GM23338 (cell line): ENCODE measurements around the gene RNF44.

Experiments used
- CREB1 ChIP-seq: fragments of 250-450 bp; sonication (Bioruptor Pico); IDR thresholded peaks from 2 replicates; pipeline ENCODE4 v1.5.0; 2020; ENCODE audit warnings: low read depth, mild to moderate bottlenecking, moderate library complexity
- EZH2 ChIP-seq: fragments of 200-600 bp; sonication (generic); IDR thresholded peaks from one replicate; pipeline ENCODE4 v1.8.0; 2017; ENCODE audit warnings: antibody characterized with exemption, mild to moderate bottlenecking, low read depth; ENCODE audit not compliant: unreplicated experiment
- EZH2phosphoT487 ChIP-seq: fragments of 200-600 bp; sonication (generic); IDR thresholded peaks from one replicate; pipeline ENCODE4 v1.8.1; 2018; ENCODE audit warnings: antibody characterized with exemption; ENCODE audit not compliant: unreplicated experiment
- POLR2AphosphoS5 ChIP-seq: IDR thresholded peaks from 2 replicates; pipeline ENCODE4 v1.6.1; 2016; ENCODE audit warnings: antibody characterized with exemption, low read depth
- ZNF331 ChIP-seq: fragments of 250-450 bp; sonication (Bioruptor Pico); IDR thresholded peaks from 2 replicates; pipeline ENCODE4 v1.5.0; 2020; ENCODE audit warnings: low read depth, mild to moderate bottlenecking, moderate library complexity
- TF ChIP-seq, protein P1 (sequence below), 2 experiments: fragments of 200-600 bp in 1 of 2; sonication (generic) in 1 of 2; conservative IDR thresholded peaks; 2 replicates each; pipeline versions ENCODE4 v1.5.1 to v1.6.1; 2016 to 2017; ENCODE audit warnings: antibody characterized with exemption in 2 of 2, low read depth in 2 of 2, mild to moderate bottlenecking in 2 of 2, moderate library complexity in 1 of 2
- TF ChIP-seq, protein P2 (sequence below): IDR thresholded peaks from one replicate; pipeline ENCODE4 v1.6.1; 2018; ENCODE audit warnings: antibody characterized with exemption; ENCODE audit not compliant: unreplicated experiment
- TF ChIP-seq, protein P3 (sequence below): IDR thresholded peaks from 2 replicates; pipeline ENCODE4 v1.6.1; 2016; ENCODE audit warnings: antibody characterized with exemption
- TF ChIP-seq, protein P4 (sequence below): fragments of 250-450 bp; sonication (Bioruptor Pico); IDR thresholded peaks from 2 replicates; pipeline ENCODE4 v1.5.0; 2020; ENCODE audit warnings: mild to moderate bottlenecking, moderate library complexity

DNA sequence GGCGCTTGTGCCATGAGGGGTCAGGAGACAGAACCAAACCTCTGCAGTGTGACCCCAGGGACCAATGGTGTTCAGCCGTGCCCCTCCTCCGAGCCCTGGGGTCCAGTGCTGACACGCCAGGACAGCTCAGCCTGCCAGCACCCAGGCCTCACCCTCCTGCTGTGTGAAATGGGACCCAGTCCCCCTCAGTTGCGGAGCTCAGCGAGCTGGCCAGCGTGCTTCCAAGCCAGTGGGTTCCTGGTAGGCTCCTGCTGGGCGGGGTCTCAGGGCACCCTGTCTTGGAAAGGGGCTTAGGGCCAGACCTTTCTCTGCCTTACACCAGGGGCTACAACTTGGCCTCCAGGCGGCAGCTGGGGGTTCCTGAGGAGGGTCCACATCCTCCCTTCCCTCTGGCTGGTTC is 4.4 kb downstream of the RNF44 start:
- TF ChIP-seq, protein P1, sequence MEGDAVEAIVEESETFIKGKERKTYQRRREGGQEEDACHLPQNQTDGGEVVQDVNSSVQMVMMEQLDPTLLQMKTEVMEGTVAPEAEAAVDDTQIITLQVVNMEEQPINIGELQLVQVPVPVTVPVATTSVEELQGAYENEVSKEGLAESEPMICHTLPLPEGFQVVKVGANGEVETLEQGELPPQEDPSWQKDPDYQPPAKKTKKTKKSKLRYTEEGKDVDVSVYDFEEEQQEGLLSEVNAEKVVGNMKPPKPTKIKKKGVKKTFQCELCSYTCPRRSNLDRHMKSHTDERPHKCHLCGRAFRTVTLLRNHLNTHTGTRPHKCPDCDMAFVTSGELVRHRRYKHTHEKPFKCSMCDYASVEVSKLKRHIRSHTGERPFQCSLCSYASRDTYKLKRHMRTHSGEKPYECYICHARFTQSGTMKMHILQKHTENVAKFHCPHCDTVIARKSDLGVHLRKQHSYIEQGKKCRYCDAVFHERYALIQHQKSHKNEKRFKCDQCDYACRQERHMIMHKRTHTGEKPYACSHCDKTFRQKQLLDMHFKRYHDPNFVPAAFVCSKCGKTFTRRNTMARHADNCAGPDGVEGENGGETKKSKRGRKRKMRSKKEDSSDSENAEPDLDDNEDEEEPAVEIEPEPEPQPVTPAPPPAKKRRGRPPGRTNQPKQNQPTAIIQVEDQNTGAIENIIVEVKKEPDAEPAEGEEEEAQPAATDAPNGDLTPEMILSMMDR (conservative IDR thresholded peaks at IDR 0.05; ENCODE audit: low read depth in 2 of 2): no peak
- TF ChIP-seq, protein P2, sequence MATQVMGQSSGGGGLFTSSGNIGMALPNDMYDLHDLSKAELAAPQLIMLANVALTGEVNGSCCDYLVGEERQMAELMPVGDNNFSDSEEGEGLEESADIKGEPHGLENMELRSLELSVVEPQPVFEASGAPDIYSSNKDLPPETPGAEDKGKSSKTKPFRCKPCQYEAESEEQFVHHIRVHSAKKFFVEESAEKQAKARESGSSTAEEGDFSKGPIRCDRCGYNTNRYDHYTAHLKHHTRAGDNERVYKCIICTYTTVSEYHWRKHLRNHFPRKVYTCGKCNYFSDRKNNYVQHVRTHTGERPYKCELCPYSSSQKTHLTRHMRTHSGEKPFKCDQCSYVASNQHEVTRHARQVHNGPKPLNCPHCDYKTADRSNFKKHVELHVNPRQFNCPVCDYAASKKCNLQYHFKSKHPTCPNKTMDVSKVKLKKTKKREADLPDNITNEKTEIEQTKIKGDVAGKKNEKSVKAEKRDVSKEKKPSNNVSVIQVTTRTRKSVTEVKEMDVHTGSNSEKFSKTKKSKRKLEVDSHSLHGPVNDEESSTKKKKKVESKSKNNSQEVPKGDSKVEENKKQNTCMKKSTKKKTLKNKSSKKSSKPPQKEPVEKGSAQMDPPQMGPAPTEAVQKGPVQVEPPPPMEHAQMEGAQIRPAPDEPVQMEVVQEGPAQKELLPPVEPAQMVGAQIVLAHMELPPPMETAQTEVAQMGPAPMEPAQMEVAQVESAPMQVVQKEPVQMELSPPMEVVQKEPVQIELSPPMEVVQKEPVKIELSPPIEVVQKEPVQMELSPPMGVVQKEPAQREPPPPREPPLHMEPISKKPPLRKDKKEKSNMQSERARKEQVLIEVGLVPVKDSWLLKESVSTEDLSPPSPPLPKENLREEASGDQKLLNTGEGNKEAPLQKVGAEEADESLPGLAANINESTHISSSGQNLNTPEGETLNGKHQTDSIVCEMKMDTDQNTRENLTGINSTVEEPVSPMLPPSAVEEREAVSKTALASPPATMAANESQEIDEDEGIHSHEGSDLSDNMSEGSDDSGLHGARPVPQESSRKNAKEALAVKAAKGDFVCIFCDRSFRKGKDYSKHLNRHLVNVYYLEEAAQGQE: no peak
- TF ChIP-seq EZH2 (no peak), POLR2AphosphoS5 (no peak), EZH2phosphoT487 (no peak), CREB1 (no peak), ZNF331 (CRISPR knock-in tag) (no peak)
- TF ChIP-seq, protein P3, sequence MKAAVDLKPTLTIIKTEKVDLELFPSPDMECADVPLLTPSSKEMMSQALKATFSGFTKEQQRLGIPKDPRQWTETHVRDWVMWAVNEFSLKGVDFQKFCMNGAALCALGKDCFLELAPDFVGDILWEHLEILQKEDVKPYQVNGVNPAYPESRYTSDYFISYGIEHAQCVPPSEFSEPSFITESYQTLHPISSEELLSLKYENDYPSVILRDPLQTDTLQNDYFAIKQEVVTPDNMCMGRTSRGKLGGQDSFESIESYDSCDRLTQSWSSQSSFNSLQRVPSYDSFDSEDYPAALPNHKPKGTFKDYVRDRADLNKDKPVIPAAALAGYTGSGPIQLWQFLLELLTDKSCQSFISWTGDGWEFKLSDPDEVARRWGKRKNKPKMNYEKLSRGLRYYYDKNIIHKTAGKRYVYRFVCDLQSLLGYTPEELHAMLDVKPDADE: no peak
- TF ChIP-seq, protein P4, sequence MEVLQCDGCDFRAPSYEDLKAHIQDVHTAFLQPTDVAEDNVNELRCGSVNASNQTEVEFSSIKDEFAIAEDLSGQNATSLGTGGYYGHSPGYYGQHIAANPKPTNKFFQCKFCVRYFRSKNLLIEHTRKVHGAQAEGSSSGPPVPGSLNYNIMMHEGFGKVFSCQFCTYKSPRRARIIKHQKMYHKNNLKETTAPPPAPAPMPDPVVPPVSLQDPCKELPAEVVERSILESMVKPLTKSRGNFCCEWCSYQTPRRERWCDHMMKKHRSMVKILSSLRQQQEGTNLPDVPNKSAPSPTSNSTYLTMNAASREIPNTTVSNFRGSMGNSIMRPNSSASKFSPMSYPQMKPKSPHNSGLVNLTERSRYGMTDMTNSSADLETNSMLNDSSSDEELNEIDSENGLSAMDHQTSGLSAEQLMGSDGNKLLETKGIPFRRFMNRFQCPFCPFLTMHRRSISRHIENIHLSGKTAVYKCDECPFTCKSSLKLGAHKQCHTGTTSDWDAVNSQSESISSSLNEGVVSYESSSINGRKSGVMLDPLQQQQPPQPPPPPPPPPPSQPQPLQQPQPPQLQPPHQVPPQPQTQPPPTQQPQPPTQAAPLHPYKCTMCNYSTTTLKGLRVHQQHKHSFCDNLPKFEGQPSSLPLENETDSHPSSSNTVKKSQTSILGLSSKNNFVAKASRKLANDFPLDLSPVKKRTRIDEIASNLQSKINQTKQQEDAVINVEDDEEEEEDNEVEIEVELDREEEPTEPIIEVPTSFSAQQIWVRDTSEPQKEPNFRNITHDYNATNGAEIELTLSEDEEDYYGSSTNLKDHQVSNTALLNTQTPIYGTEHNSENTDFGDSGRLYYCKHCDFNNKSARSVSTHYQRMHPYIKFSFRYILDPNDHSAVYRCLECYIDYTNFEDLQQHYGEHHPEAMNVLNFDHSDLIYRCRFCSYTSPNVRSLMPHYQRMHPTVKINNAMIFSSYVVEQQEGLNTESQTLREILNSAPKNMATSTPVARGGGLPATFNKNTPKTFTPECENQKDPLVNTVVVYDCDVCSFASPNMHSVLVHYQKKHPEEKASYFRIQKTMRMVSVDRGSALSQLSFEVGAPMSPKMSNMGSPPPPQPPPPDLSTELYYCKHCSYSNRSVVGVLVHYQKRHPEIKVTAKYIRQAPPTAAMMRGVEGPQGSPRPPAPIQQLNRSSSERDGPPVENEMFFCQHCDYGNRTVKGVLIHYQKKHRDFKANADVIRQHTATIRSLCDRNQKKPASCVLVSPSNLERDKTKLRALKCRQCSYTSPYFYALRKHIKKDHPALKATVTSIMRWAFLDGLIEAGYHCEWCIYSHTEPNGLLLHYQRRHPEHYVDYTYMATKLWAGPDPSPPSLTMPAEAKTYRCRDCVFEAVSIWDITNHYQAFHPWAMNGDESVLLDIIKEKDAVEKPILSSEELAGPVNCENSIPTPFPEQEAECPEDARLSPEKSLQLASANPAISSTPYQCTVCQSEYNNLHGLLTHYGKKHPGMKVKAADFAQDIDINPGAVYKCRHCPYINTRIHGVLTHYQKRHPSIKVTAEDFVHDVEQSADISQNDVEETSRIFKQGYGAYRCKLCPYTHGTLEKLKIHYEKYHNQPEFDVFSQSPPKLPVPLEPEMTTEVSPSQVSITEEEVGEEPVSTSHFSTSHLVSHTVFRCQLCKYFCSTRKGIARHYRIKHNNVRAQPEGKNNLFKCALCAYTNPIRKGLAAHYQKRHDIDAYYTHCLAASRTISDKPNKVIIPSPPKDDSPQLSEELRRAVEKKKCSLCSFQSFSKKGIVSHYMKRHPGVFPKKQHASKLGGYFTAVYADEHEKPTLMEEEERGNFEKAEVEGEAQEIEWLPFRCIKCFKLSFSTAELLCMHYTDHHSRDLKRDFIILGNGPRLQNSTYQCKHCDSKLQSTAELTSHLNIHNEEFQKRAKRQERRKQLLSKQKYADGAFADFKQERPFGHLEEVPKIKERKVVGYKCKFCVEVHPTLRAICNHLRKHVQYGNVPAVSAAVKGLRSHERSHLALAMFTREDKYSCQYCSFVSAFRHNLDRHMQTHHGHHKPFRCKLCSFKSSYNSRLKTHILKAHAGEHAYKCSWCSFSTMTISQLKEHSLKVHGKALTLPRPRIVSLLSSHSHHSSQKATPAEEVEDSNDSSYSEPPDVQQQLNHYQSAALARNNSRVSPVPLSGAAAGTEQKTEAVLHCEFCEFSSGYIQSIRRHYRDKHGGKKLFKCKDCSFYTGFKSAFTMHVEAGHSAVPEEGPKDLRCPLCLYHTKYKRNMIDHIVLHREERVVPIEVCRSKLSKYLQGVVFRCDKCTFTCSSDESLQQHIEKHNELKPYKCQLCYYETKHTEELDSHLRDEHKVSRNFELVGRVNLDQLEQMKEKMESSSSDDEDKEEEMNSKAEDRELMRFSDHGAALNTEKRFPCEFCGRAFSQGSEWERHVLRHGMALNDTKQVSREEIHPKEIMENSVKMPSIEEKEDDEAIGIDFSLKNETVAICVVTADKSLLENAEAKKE (CRISPR knock-in tag): no peak
